ENCODE measurements around the gene DENND2C. TPM values are rescaled to one million over a fixed set of nuclear protein-coding genes. Genes with fewer than 3 reads are reported as not detected.

The DENND2C gene
- total and polyA plus RNA-seq, 2 of the 13 experiments (the other 11 are each of a cell fraction or from before 2014, with no cell fraction given) = 0.08 to 0.33 TPM

DNA sequence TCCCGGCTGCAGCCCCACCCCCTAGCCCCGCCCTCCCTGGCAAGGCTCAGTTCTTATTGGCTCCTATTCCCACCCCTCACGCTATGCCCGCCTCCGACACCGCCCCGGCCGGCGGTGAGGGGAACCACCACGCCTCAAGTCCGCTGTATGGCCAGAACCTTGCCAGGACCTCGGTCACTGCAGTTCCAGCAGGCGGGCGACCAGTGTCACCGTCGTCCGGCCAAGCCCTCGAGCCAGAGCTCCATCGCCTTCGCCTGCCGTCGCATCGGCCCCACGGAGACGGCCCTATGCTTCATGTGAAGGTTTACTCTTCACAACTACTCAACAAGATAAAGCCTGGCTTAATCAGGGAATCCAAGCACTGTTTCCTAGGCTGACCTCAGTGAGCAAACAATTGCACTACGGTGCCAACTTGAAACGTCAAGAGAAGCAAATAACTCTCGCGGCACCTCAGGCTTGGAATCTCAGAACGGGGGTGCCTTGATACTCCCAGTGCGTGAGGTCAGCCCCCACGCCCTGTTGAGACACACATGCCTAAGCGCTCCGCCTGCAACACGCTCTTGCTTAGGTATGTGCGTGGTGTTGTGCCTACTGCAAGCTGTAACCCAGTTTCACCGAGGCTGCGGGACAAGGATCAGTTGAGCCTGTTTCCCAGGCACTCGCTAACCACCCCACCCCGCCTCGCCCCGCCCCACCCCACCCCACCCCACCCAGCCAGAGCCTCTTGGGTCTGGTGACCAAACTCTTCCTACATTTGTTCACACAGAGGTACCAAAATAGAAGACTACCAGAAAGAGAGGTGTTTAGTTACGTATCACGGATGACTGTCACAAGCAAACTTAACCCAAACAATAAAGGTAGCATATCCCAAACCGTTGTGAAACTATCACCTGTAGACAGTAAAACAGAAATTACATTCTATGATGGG, 498 bp upstream of the DENND2C start (continued):
- TF ChIP-seq, protein P1, sequence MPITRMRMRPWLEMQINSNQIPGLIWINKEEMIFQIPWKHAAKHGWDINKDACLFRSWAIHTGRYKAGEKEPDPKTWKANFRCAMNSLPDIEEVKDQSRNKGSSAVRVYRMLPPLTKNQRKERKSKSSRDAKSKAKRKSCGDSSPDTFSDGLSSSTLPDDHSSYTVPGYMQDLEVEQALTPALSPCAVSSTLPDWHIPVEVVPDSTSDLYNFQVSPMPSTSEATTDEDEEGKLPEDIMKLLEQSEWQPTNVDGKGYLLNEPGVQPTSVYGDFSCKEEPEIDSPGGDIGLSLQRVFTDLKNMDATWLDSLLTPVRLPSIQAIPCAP (CRISPR knock-in tag; IDR thresholded peaks at IDR 0.05; ENCODE audit: low read depth) = no peak
- TF ChIP-seq, protein P2, sequence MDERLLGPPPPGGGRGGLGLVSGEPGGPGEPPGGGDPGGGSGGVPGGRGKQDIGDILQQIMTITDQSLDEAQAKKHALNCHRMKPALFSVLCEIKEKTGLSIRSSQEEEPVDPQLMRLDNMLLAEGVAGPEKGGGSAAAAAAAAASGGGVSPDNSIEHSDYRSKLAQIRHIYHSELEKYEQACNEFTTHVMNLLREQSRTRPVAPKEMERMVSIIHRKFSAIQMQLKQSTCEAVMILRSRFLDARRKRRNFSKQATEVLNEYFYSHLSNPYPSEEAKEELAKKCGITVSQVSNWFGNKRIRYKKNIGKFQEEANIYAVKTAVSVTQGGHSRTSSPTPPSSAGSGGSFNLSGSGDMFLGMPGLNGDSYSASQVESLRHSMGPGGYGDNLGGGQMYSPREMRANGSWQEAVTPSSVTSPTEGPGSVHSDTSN (CRISPR knock-in tag; IDR thresholded peaks at IDR 0.05) = peak; percentile 79
- 0 out of 2 replicates have a peak, but pooled peaks have one; percentile 19 for TF ChIP-seq ZFY (CRISPR knock-in tag; IDR thresholded peaks at IDR 0.05)
- TF ChIP-seq, protein P3, sequence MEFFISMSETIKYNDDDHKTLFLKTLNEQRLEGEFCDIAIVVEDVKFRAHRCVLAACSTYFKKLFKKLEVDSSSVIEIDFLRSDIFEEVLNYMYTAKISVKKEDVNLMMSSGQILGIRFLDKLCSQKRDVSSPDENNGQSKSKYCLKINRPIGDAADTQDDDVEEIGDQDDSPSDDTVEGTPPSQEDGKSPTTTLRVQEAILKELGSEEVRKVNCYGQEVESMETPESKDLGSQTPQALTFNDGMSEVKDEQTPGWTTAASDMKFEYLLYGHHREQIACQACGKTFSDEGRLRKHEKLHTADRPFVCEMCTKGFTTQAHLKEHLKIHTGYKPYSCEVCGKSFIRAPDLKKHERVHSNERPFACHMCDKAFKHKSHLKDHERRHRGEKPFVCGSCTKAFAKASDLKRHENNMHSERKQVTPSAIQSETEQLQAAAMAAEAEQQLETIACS (CRISPR knock-in tag; IDR thresholded peaks at IDR 0.05) = no peak
- TF ChIP-seq NAIF1 (CRISPR knock-in tag; IDR thresholded peaks at IDR 0.05; ENCODE audit: borderline replicate concordance) = no peak
- TF ChIP-seq, protein P4, sequence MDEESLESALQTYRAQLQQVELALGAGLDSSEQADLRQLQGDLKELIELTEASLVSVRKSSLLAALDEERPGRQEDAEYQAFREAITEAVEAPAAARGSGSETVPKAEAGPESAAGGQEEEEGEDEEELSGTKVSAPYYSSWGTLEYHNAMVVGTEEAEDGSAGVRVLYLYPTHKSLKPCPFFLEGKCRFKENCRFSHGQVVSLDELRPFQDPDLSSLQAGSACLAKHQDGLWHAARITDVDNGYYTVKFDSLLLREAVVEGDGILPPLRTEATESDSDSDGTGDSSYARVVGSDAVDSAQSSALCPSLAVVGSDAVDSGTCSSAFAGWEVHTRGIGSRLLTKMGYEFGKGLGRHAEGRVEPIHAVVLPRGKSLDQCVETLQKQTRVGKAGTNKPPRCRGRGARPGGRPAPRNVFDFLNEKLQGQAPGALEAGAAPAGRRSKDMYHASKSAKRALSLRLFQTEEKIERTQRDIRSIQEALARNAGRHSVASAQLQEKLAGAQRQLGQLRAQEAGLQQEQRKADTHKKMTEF (CRISPR knock-in tag; IDR thresholded peaks at IDR 0.05) = 0 out of 2 replicates have a peak, but pooled peaks have one; percentile 57
- no peak for TF ChIP-seq ZNF562 (CRISPR knock-in tag; IDR thresholded peaks at IDR 0.05; ENCODE audit: borderline replicate concordance)
- no peak for TF ChIP-seq ZSCAN31 (CRISPR knock-in tag; IDR thresholded peaks at IDR 0.05; ENCODE audit: low read depth)
- peak; percentile 57; the same call in 1 of the 2 replicates for TF ChIP-seq ZMYM4 (CRISPR knock-in tag; IDR thresholded peaks at IDR 0.05)
- peak; percentile 75 for TF ChIP-seq NFYC (CRISPR knock-in tag; IDR thresholded peaks at IDR 0.05)
- no peak for TF ChIP-seq ZXDC (CRISPR knock-in tag; IDR thresholded peaks at IDR 0.05)
- TF ChIP-seq DR1 (CRISPR knock-in tag; IDR thresholded peaks at IDR 0.05) = 0 out of 2 replicates have a peak, but pooled peaks have one; percentile 46
- 0 out of 2 replicates have a peak, but pooled peaks have one; percentile 20 for TF ChIP-seq RBFOX2 (IDR thresholded peaks at IDR 0.05; ENCODE audit: low read depth, low read length)
- no peak for TF ChIP-seq ZBTB4 (CRISPR knock-in tag; IDR thresholded peaks at IDR 0.05; ENCODE audit: borderline replicate concordance)
- TF ChIP-seq ZNF614 (CRISPR knock-in tag; IDR thresholded peaks at IDR 0.05; ENCODE audit: borderline replicate concordance) = no peak
